Measurements from ENCODE around the gene C5orf46.
A peak's percentile ranks its signal among the peaks of the same experiment; 100 is the strongest.
"Not testable (repeated sequence)": the region's sequence is repeated elsewhere in the genome, so short reads cannot be mapped to it uniquely, and the experiment has no call there.

C5orf46 gene

GRCh38 chr5:147906326-147907095 lies at the start of gene C5orf46:
TSS of gene C5orf46 (minus strand) at chr5:147906538. CDS start at chr5:147906501, 37 bp downstream.
- in situ Hi-C loops (cut with HindIII; ENCODE audit: low pct_unique_long_range_greater_than_20kb, low sequenced_read_pairs): no loop called here
- peak in 1 of 2 experiments; percentile 12 for DNase-seq (ENCODE audit: low read depth in 1 of 2, low spot score in 1 of 2)
- TF ChIP-seq JUND (IDR thresholded peaks at IDR 0.05; ENCODE audit: low read depth): no peak

DNA sequence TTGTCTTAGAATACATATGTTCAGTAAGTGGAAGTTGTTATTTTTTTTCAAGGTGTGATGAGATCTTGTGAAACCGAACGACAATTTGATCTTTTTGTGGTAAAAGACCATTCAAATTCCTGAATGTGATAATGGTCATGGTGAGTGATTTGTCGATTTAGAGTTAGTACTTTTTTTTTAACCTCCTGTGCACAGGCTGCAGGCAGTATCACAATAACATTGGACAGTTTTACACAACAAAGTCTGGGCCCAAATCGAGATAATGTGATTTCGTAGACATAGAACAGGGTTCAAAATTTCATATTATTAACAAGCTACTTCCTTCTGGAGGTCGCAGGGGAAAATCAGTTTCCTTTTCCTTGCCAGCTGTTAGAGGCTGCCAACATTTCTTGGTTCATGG lies 48.6 kb upstream of the C5orf46 start:
- no peak for DNase-seq (ENCODE audit: low read depth in 1 of 2, low spot score in 1 of 2)
- in situ Hi-C loops (cut with HindIII; ENCODE audit: low pct_unique_long_range_greater_than_20kb, low sequenced_read_pairs): no loop called here
- no peak for TF ChIP-seq JUND (IDR thresholded peaks at IDR 0.05; ENCODE audit: low read depth)

DNA sequence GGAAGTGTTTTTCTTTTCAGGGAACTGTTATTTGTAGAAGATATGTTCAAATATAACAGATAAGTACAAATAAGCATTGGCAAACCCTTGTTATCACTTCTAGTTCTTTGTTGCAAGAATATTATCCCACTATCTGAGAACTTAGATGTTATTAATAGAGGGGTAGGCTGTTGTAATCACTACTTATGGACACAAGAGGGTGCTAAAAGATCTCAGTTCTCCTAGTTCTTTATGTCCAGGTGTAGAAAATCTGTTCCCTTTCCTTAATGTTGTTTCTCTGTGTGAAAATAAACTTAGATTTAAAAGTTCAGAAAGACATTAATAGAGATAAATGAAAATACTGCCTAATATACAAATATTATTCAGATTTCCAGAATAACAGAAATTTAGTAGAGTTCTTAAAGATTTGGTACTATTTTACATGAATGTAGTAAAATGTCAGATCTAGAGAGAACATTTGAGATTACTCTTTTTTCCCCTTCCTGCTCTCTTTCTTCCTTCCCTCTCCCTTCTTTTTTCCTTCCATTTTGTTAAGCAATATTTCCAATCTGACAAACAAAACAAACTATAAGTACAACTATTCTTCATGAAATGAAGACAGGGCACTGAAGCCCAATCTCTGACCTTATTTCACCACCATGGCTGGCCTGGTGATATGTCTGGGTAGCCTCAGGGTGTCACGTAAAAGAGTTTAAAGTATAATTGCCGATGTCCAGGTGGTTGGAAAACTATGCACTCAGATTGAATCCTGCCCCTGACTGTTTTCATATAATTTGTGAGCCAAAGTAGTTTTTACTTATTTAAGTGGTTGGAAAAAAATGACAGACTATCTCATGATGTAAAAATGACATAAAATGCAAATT lies 43.6 kb upstream of the C5orf46 start:
- no peak for TF ChIP-seq JUND (IDR thresholded peaks at IDR 0.05; ENCODE audit: low read depth)
- DNase-seq (ENCODE audit: low read depth in 1 of 2, low spot score in 1 of 2): peak; percentile 77
- in situ Hi-C loops (cut with HindIII; ENCODE audit: low pct_unique_long_range_greater_than_20kb, low sequenced_read_pairs): no loop called here

GRCh38 chr5:147946658-147947274 lies 40.4 kb upstream of the C5orf46 start:
- in situ Hi-C loops (cut with HindIII; ENCODE audit: low pct_unique_long_range_greater_than_20kb, low sequenced_read_pairs); DNase-seq (ENCODE audit: low read depth in 1 of 2, low spot score in 1 of 2): not testable (repeated sequence)

DNA sequence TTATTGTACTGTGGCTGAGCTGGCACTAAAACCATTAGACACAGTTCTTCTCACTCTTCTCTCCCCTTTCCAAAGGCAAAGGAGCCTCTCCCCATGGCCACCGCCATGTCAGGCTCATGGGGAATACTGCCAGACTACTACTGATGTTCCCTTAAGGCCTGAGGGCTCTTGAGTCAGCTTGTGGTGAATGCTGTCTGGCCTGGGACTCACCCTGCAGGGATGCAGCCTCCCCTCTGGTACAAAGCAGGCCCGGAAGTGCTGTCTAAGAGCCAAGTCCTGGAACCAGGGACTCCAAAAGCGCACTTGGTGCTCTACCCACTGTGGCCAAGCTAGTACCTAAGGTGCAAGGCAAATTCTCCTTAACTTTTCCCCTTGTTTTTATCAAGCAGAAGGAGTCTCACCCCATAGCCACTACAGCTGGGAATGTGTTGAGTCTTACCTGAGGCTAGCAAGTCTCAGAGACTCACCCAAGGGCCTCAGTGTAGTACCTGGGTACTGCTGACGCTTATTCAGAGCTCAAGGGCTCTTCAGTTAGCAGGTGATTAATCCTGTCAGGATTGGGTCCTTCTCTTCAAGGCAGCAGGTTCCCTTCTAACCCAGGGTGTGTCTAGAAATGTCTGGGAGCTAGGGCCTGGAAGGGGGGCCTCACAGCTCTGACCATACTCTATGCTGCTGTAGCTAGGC lies 33.2 kb upstream of the C5orf46 start:
- TF ChIP-seq JUND (IDR thresholded peaks at IDR 0.05; ENCODE audit: low read depth): no peak
- in situ Hi-C loops (cut with HindIII; ENCODE audit: low pct_unique_long_range_greater_than_20kb, low sequenced_read_pairs): no loop called here

GRCh38 chr5:147935032-147935431 lies 28.7 kb upstream of the C5orf46 start:
- in situ Hi-C loops (cut with HindIII; ENCODE audit: low pct_unique_long_range_greater_than_20kb, low sequenced_read_pairs): no loop called here
- TF ChIP-seq JUND (IDR thresholded peaks at IDR 0.05; ENCODE audit: low read depth): no peak
- DNase-seq (ENCODE audit: low read depth in 1 of 2, low spot score in 1 of 2): peak; percentile 70 to 83

More for the DNA sequence above, 33.2 kb upstream of the C5orf46 start:
- no peak for DNase-seq (ENCODE audit: low read depth in 1 of 2, low spot score in 1 of 2)

- TF ChIP-seq JUND (IDR thresholded peaks at IDR 0.05; ENCODE audit: low read depth): no peak
- in situ Hi-C loops (cut with HindIII; ENCODE audit: low pct_unique_long_range_greater_than_20kb, low sequenced_read_pairs): no loop called here
Measured at GRCh38 chr5:147930769-147931168, 24.4 kb upstream of the C5orf46 start.

DNA sequence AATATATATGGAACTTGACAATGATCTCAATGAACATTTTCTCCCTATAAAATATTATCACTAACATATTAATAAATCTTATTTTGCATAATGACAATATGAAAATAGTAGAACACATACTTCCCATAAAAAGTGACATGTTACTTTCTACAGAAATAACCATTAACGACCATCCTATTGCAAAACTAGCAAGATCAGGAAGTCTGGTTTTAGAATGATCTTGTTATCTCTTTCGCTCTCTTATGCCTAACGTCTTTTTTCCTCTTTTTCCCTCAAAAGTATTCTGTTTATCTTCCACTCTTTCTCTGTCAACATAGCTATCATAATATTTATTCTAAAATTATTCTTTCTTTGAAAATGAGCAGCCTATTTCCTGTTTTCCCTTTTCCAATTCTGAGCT lies 21.6 kb upstream of the C5orf46 start:
- TF ChIP-seq JUND (IDR thresholded peaks at IDR 0.05; ENCODE audit: low read depth): no peak
- no peak for DNase-seq (ENCODE audit: low read depth in 1 of 2, low spot score in 1 of 2)
- in situ Hi-C loops (cut with HindIII; ENCODE audit: low pct_unique_long_range_greater_than_20kb, low sequenced_read_pairs): no loop called here

More at GRCh38 chr5:147930769-147931168, 24.4 kb upstream of the C5orf46 start:
- no peak for DNase-seq (ENCODE audit: low read depth in 1 of 2, low spot score in 1 of 2)

GRCh38 chr5:147925020-147925419 lies 18.7 kb upstream of the C5orf46 start:
- in situ Hi-C loops (cut with HindIII; ENCODE audit: low pct_unique_long_range_greater_than_20kb, low sequenced_read_pairs): no loop called here
- TF ChIP-seq JUND (IDR thresholded peaks at IDR 0.05; ENCODE audit: low read depth): no peak
- no peak for DNase-seq (ENCODE audit: low read depth in 1 of 2, low spot score in 1 of 2)

DNA sequence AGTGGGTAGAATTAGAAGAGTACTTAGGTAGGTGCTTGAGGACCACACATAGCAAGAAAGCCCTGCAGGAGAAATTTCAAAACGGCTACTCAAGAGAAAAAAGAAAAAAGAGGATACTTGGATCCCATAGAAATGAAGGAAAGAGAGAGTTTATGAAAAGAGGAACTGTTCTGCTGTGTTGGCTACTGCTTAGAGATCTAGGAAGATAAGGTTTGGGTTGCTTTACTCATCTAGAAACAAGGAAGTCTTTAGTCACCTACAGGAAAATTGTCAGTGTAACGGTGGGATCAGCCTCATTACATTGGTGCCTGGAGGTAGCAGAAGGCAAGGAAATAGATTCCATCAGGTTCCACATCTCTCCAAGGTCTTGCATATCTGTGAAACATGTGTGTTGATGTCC lies 14.8 kb upstream of the C5orf46 start:
- TF ChIP-seq JUND (IDR thresholded peaks at IDR 0.05; ENCODE audit: low read depth): no peak
- DNase-seq (ENCODE audit: low read depth in 1 of 2, low spot score in 1 of 2): no peak
- in situ Hi-C loops (cut with HindIII; ENCODE audit: low pct_unique_long_range_greater_than_20kb, low sequenced_read_pairs): no loop called here

- no peak for DNase-seq (ENCODE audit: low read depth in 1 of 2, low spot score in 1 of 2)
- no peak for TF ChIP-seq JUND (IDR thresholded peaks at IDR 0.05; ENCODE audit: low read depth)
- in situ Hi-C loops (cut with HindIII; ENCODE audit: low pct_unique_long_range_greater_than_20kb, low sequenced_read_pairs): no loop called here
Measured at GRCh38 chr5:147920420-147921030, 14.2 kb upstream of the C5orf46 start.

GRCh38 chr5:147918899-147919298 lies 12.6 kb upstream of the C5orf46 start:
- no peak for TF ChIP-seq JUND (IDR thresholded peaks at IDR 0.05; ENCODE audit: low read depth)
- in situ Hi-C loops (cut with HindIII; ENCODE audit: low pct_unique_long_range_greater_than_20kb, low sequenced_read_pairs): no loop called here
- no peak for DNase-seq (ENCODE audit: low read depth in 1 of 2, low spot score in 1 of 2)

Data from T47D (cell line).